ENCODE results near the gene OR2Y1. TPM values are rescaled to one million over a fixed set of nuclear protein-coding genes. Genes with fewer than 3 reads are reported as not detected.
"Not testable (repeated sequence)": the region's sequence is repeated elsewhere in the genome, so short reads cannot be mapped to it uniquely, and the experiment has no call there.

Gene OR2Y1
- total RNA-seq, 4 donors from 2014 or later = not detected

- no peaks in the 10 kb centered on the region for H3K4me1 ChIP-seq
- H3K36me3 ChIP-seq = no peaks in the 10 kb centered on the region
- H3K27ac ChIP-seq = no peak overlapping the region
- WGBS = 44% methylated on average over 2 of the region's 2 CpGs
- no peak overlapping the region for H3K4me3 ChIP-seq
- H3K27me3 ChIP-seq = no peaks in the 10 kb centered on the region
- H3K9me3 ChIP-seq = peaks cover 5% of the 10 kb centered on the region
- TF ChIP-seq POLR2AphosphoS5 (IDR thresholded peaks at IDR 0.05) = no peak
- DNase-seq (ENCODE audit: low spot score in 2 of 2) = no peak
These were observed 15.7 kb upstream of the OR2Y1 start for GRCh38 chr5:180755601-180756000.

GRCh38 chr5:180744253-180744652 is 4.4 kb upstream of the OR2Y1 start:
- H3K27me3 ChIP-seq = peaks cover 27% of the 10 kb centered on the region
- no peak overlapping the region for H3K27ac ChIP-seq
- H3K4me1 ChIP-seq = no peaks in the 10 kb centered on the region
- no peak for TF ChIP-seq POLR2A (IDR thresholded peaks at IDR 0.05)
- no peak for TF ChIP-seq CTCF (IDR thresholded peaks at IDR 0.05)
- TF ChIP-seq POLR2AphosphoS5 (IDR thresholded peaks at IDR 0.05) = no peak
- TF ChIP-seq EP300 (IDR thresholded peaks at IDR 0.05) = no peak
- no peaks in the 10 kb centered on the region for H3K9me3 ChIP-seq
- WGBS = 84% methylated on average over 4 of the region's 5 CpGs
- no peaks in the 10 kb centered on the region for H3K36me3 ChIP-seq
- H3K4me3 ChIP-seq = no peak overlapping the region
- no peak for DNase-seq (ENCODE audit: low spot score in 2 of 2)

GRCh38 chr5:180742727-180743126 is 2.9 kb upstream of the OR2Y1 start:
- Histone ChIP-seq H3K4me1 (no peaks in the 10 kb centered on the region), H3K36me3 (no peaks in the 10 kb centered on the region), H3K27me3 (peaks cover 30% of the 10 kb centered on the region), H3K27ac (no peak overlapping the region), H3K9me3 (no peaks in the 10 kb centered on the region), H3K4me3 (no peak overlapping the region)
- 74% methylated on average over 6 of the region's 6 CpGs for WGBS
- DNase-seq (ENCODE audit: low spot score in 2 of 2) = no peak
- TF ChIP-seq CTCF (IDR thresholded peaks at IDR 0.05) (no peak), EP300 (IDR thresholded peaks at IDR 0.05) (no peak), POLR2A (IDR thresholded peaks at IDR 0.05) (no peak), POLR2AphosphoS5 (IDR thresholded peaks at IDR 0.05) (no peak)

- H3K36me3 ChIP-seq; H3K9me3 ChIP-seq; DNase-seq (ENCODE audit: low spot score in 2 of 2); H3K4me1 ChIP-seq; H3K27ac ChIP-seq; H3K4me3 ChIP-seq: not testable (repeated sequence)
- 78% methylated on average over 4 of the region's 4 CpGs for WGBS
- H3K27me3 ChIP-seq = peaks cover 30% of the 10 kb centered on the region
These were observed 1.1 kb upstream of the OR2Y1 start for GRCh38 chr5:180740953-180741352.

GRCh38 chr5:180739271-180739670 is 587 bp downstream of the OR2Y1 start:
- TF ChIP-seq CTCF (IDR thresholded peaks at IDR 0.05) (no peak), EP300 (IDR thresholded peaks at IDR 0.05) (no peak), POLR2A (IDR thresholded peaks at IDR 0.05) (no peak), POLR2AphosphoS5 (IDR thresholded peaks at IDR 0.05) (no peak)
- Histone ChIP-seq H3K36me3 (no peaks in the 10 kb centered on the region), H3K4me3 (no peak overlapping the region), H3K27ac (no peak overlapping the region), H3K27me3 (peaks cover 22% of the 10 kb centered on the region), H3K4me1 (no peaks in the 10 kb centered on the region), H3K9me3 (no peaks in the 10 kb centered on the region)
- 92% methylated on average over 10 of the region's 10 CpGs for WGBS
- no peak for DNase-seq (ENCODE audit: low spot score in 2 of 2)

- no peak for TF ChIP-seq POLR2A (IDR thresholded peaks at IDR 0.05)
- TF ChIP-seq CTCF (IDR thresholded peaks at IDR 0.05) = no peak
- no peak for TF ChIP-seq POLR2AphosphoS5 (IDR thresholded peaks at IDR 0.05)
- TF ChIP-seq EP300 (IDR thresholded peaks at IDR 0.05) = no peak
- Histone ChIP-seq H3K4me3 (no peak overlapping the region), H3K27ac (no peak overlapping the region), H3K4me1 (no peaks in the 10 kb centered on the region), H3K9me3 (no peaks in the 10 kb centered on the region), H3K36me3 (no peaks in the 10 kb centered on the region), H3K27me3 (peaks cover 18% of the 10 kb centered on the region)
- no peak for DNase-seq (ENCODE audit: low spot score in 2 of 2)
- WGBS = 86% methylated on average over 2 of the region's 2 CpGs
These were observed 3.3 kb downstream of the OR2Y1 start for GRCh38 chr5:180736536-180736935.
